Ishikawa (cell line): ENCODE data around the gene TMEM91.

Experiments used
- CEBPB ChIP-seq: IDR thresholded peaks from 2 replicates; pipeline ENCODE4 v1.6.1; 2012
- CREB1 ChIP-seq: IDR thresholded peaks from 2 replicates; pipeline ENCODE4 v1.6.1; 2012; ENCODE audit warnings: low read depth
- EGR1 ChIP-seq: IDR thresholded peaks from 2 replicates; pipeline ENCODE4 v1.6.1; 2012
- EP300 ChIP-seq: IDR thresholded peaks from 2 replicates; pipeline ENCODE4 v1.6.1; 2012; ENCODE audit warnings: borderline replicate concordance
- FOXM1 ChIP-seq: IDR thresholded peaks from 2 replicates; pipeline ENCODE4 v1.6.1; 2012; ENCODE audit warnings: low read depth, borderline replicate concordance
- NFIC ChIP-seq: IDR thresholded peaks from 2 replicates; pipeline ENCODE4 v1.6.1; 2012
- RAD21 ChIP-seq: IDR thresholded peaks from 2 replicates; pipeline ENCODE4 v1.6.1; 2012; ENCODE audit warnings: low read depth
- TAF1 ChIP-seq: IDR thresholded peaks from 2 replicates; pipeline ENCODE4 v1.6.1; 2012; ENCODE audit warnings: low read depth, mild to moderate bottlenecking
- TCF12 ChIP-seq: IDR thresholded peaks from 2 replicates; pipeline ENCODE4 v1.6.1; 2012; ENCODE audit warnings: low read depth
- TEAD4 ChIP-seq: IDR thresholded peaks from 2 replicates; pipeline ENCODE4 v1.6.1; 2012
- USF1 ChIP-seq: IDR thresholded peaks from 2 replicates; pipeline ENCODE4 v1.6.1; 2012
- YY1 ChIP-seq: IDR thresholded peaks from 2 replicates; pipeline ENCODE4 v1.6.1; 2012; ENCODE audit warnings: low read depth
- ZBTB7A ChIP-seq: IDR thresholded peaks from 2 replicates; pipeline ENCODE4 v1.6.1; 2012; ENCODE audit warnings: low read depth
- TF ChIP-seq, protein P1 (sequence below): IDR thresholded peaks from 2 replicates; pipeline ENCODE4 v1.6.1; 2012
- TF ChIP-seq, protein P2 (sequence below): IDR thresholded peaks from 2 replicates; pipeline ENCODE4 v1.6.1; 2012; ENCODE audit warnings: low read depth, mild to moderate bottlenecking

TMEM91 gene

GRCh38 chr19:41351339-41352245, 24.7 kb upstream of the TMEM91 start:
- TF ChIP-seq USF1 (peak; percentile 53), TEAD4 (no peak)

- TF ChIP-seq RAD21 (no peak), NFIC (no peak)
These were observed 24.1 kb upstream of the TMEM91 start for GRCh38 chr19:41352279-41352608.

DNA sequence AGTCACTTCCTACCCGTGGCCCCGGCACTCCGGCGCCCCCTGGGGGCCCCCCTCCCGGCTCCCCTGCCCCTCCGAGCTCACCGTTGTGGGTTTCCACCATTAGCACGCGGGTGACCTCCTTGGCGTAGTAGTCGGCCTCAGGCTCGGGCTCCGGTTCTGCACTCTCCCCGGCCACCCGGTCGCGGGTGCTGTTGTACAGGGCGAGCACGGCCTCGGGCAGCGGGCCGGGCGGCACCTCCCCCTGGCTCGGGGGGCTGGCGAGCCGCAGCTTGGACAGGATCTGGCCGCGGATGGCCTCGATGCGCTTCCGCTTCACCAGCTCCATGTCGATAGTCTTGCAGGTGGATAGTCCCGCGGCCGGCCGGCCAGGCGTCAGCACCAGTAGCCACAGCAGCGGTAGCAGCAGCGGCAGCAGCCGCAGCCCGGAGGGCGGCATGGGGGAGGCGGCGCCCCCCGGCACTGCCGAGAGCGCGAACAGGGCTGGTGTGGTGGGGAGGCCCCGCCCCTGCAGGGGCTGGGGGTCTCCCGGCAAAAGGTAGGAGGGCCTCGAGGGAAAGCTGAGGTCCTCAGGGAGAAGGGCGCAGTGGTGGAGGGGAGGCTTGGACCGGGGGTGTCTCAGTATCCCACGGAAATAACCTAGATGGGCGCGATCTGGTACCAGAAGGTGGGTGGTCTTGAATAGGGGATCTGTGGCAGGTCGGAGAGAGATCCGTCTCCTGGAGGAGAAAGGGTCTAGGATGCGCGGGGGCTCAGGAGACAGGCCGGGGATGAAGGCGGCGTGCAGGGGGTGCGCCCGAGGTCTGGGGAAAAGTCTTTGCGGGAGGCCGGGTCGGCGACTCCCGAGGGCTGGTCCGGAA, 23.5 kb upstream of the TMEM91 start:
- TF ChIP-seq, protein P1, sequence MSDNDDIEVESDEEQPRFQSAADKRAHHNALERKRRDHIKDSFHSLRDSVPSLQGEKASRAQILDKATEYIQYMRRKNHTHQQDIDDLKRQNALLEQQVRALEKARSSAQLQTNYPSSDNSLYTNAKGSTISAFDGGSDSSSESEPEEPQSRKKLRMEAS: peak; percentile 22; the same call in 1 of the 2 replicates
- TF ChIP-seq EP300: no peak
- TF ChIP-seq USF1: no peak
- no peak for TF ChIP-seq NFIC
- TF ChIP-seq CEBPB: no peak
- TF ChIP-seq EGR1: no peak
- no peak for TF ChIP-seq ZBTB7A
- TF ChIP-seq, protein P2, sequence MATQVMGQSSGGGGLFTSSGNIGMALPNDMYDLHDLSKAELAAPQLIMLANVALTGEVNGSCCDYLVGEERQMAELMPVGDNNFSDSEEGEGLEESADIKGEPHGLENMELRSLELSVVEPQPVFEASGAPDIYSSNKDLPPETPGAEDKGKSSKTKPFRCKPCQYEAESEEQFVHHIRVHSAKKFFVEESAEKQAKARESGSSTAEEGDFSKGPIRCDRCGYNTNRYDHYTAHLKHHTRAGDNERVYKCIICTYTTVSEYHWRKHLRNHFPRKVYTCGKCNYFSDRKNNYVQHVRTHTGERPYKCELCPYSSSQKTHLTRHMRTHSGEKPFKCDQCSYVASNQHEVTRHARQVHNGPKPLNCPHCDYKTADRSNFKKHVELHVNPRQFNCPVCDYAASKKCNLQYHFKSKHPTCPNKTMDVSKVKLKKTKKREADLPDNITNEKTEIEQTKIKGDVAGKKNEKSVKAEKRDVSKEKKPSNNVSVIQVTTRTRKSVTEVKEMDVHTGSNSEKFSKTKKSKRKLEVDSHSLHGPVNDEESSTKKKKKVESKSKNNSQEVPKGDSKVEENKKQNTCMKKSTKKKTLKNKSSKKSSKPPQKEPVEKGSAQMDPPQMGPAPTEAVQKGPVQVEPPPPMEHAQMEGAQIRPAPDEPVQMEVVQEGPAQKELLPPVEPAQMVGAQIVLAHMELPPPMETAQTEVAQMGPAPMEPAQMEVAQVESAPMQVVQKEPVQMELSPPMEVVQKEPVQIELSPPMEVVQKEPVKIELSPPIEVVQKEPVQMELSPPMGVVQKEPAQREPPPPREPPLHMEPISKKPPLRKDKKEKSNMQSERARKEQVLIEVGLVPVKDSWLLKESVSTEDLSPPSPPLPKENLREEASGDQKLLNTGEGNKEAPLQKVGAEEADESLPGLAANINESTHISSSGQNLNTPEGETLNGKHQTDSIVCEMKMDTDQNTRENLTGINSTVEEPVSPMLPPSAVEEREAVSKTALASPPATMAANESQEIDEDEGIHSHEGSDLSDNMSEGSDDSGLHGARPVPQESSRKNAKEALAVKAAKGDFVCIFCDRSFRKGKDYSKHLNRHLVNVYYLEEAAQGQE: no peak
- 0 out of 2 replicates have a peak, but pooled peaks have one; percentile 26 for TF ChIP-seq YY1
- TF ChIP-seq TAF1: no peak

DNA sequence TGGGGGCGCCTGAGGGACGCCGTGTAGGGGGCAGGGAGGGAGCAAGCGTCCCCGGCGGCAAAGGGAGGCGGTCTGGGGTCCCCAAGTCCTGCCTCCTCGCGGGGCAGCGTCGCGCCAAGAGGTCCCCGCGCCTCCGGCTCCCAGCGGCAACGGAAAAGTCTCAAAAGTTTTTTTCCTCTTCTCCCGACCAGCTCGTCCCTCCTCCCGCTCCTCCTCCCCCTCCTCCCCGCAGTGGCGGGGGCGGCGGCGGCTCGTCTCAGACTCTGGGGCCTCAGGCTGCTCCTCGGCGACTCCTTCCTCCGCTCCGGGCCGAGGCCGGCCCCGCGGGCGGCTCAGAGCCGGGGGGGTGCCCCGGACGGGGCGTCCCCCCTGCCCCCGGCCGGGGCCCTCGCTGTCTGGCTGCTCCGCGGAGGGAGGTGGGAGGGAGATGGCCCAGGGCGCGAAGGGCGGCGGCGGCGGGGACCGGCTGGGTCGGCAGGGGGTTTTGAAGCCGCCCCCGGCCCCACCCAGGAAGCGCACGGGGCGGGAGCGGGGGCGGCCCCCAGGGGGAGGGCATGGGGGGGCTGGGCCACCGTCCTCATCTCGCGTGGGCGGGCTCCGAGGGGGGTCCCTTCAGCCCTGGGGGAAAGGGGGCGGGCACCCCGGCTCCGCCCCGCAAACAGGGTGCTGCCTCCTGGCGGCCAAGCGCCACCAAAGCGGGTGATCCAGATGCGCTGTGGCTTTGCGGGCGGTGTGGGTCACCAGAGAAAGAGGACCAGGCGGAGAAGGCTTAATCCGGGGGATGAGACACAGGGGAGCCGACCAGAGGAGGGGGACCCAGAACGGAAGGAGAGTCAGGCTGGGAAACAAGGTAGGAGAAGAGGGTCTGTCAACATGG, 22.6 kb upstream of the TMEM91 start, which contains the start of gene TGFB1:
Gene TGFB1, minus strand, starts transcription at position 457 of the 877 bp plus-strand sequence. CDS start 878 bp downstream, outside the sequence.
- TF ChIP-seq, protein P1: peak; percentile 50
- peak; percentile 22; the same call in 1 of the 2 replicates for TF ChIP-seq TCF12
- peak; percentile 46; the same call in 1 of the 2 replicates for TF ChIP-seq RAD21
- TF ChIP-seq EGR1: peak; percentile 95
- peak; percentile 83 for TF ChIP-seq ZBTB7A
- TF ChIP-seq TEAD4: no peak

- TF ChIP-seq TEAD4 (no peak), CREB1 (no peak), CEBPB (no peak), RAD21 (no peak), YY1 (no peak), TAF1 (no peak), ZBTB7A (no peak), EP300 (no peak), TCF12 (no peak), FOXM1 (no peak), EGR1 (no peak), USF1 (no peak), NFIC (no peak)
- TF ChIP-seq, protein P1: no peak
- TF ChIP-seq, protein P2: no peak
These were observed 21.9 kb upstream of the TMEM91 start for GRCh38 chr19:41354343-41354953.
